ENCODE data around the gene ALX4.

DNA sequence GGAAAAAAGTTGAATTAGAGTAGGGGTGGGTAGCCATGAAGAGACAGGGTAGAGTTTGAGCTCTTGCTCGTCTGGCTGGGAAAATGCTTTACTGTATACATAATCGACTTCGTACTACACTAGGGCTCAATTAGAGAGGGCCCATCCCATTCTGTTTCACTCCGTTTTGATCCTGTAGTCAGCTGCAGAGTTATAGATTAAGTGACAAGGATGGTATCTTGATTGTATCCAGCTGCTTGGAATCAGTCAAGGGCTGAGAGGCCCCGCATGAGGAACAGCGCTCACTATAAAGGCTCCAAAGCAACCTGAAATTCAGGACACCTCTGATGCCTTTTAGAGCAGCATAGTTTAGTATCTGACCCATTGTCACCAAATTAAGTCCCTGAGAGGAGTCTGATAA is 81.6 kb downstream of the ALX4 start:
- TF ChIP-seq E2F6 (IDR thresholded peaks at IDR 0.05) (no peak), CTBP2 (IDR thresholded peaks at IDR 0.05; ENCODE audit: borderline replicate concordance, insufficient read depth, insufficient read length, low read length) (no peak), YY1 (IDR thresholded peaks at IDR 0.05; ENCODE audit: low read depth, low read length) (no peak), HDAC2 (IDR thresholded peaks at IDR 0.05; ENCODE audit: borderline replicate concordance in 1 of 2, low read depth in 2 of 2, low read length in 2 of 2) (no peak), BACH1 (IDR thresholded peaks at IDR 0.05; ENCODE audit: low read length) (no peak), CHD1 (IDR thresholded peaks at IDR 0.05; ENCODE audit: low read depth, low read length) (no peak), TEAD4 (IDR thresholded peaks at IDR 0.05; ENCODE audit: low read depth, low read length) (no peak), POLR2A (IDR thresholded peaks at IDR 0.05; ENCODE audit: control extremely low read depth in 1 of 2, low read depth in 2 of 2, low read length in 2 of 2) (no peak), SUZ12 (IDR thresholded peaks at IDR 0.05; ENCODE audit: low read length) (no peak), KDM1A (IDR thresholded peaks at IDR 0.05; ENCODE audit: borderline replicate concordance, low read length) (no peak), BRCA1 (IDR thresholded peaks at IDR 0.05; ENCODE audit: low read depth, low read length) (no peak), ZNF274 (IDR thresholded peaks at IDR 0.05; ENCODE audit: borderline replicate concordance, extremely low read depth, low read length) (no peak), MAX (IDR thresholded peaks at IDR 0.05) (no peak)
- TF ChIP-seq, protein P1, sequence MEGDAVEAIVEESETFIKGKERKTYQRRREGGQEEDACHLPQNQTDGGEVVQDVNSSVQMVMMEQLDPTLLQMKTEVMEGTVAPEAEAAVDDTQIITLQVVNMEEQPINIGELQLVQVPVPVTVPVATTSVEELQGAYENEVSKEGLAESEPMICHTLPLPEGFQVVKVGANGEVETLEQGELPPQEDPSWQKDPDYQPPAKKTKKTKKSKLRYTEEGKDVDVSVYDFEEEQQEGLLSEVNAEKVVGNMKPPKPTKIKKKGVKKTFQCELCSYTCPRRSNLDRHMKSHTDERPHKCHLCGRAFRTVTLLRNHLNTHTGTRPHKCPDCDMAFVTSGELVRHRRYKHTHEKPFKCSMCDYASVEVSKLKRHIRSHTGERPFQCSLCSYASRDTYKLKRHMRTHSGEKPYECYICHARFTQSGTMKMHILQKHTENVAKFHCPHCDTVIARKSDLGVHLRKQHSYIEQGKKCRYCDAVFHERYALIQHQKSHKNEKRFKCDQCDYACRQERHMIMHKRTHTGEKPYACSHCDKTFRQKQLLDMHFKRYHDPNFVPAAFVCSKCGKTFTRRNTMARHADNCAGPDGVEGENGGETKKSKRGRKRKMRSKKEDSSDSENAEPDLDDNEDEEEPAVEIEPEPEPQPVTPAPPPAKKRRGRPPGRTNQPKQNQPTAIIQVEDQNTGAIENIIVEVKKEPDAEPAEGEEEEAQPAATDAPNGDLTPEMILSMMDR (IDR thresholded peaks at IDR 0.05; ENCODE audit: control extremely low read depth in 1 of 3, insufficient read depth in 1 of 3, low read depth in 1 of 3, low read length in 3 of 3), result no peak
